Endothelial cell of umbilical vein (primary cell): ENCODE measurements around the gene FOXP1. TPM values are rescaled to one million over a fixed set of nuclear protein-coding genes. Genes with fewer than 3 reads are reported as not detected.

ENCODE experiments used
- BruUV-seq: library from RNA; stranded (reverse); fragments of 400-500 nt; replicated peaks from 2 replicates; lab custom pipeline; 2021; lab: Mats Ljungman, UMichigan
- CTCF ChIA-PET: fragments of 300-600, 350-600 bp; sonication (Branson Sonifier 250); formaldehyde crosslinking; loops from one replicate; lab custom pipeline; 2021; ENCODE audit warnings: antibody characterized with exemption, inconsistent platforms; lab: Charles Lee
- POLR2A ChIA-PET: fragments of 300-600, 350-600 bp; sonication (Branson Sonifier 250); formaldehyde crosslinking; loops from one replicate; lab custom pipeline; 2021; ENCODE audit warnings: antibody characterized with exemption, inconsistent platforms; lab: Charles Lee
- DNase-seq: peaks from one replicate; pipeline ENCODE4 v3.0.0-alpha.2; 2011; ENCODE audit warnings: low read depth, low spot score
- FAIRE-seq: peaks from 2 replicates; lab custom pipeline; 2011; peaks lifted over from hg19 to GRCh38; lab: Jason Lieb, UNC
- H2AFZ ChIP-seq: 2 replicates; pipeline ENCODE4 v1.6.0; 2012; ENCODE audit warnings: low read depth, low read length, control low read depth, inconsistent platforms
- H3K27ac ChIP-seq: 2 replicates; pipeline ENCODE4 v1.5.1; 2011; ENCODE audit warnings: low read depth, mild to moderate bottlenecking, control low read depth, low read length, moderate library complexity; ENCODE audit not compliant: insufficient read depth
- H3K27me3 ChIP-seq, 2 experiments: 2 replicates each; pipeline versions ENCODE4 v1.6.0 to v1.6.1; 2011; ENCODE audit warnings: low read length in 2 of 2, mixed read lengths in 1 of 2; ENCODE audit not compliant: control insufficient read depth in 2 of 2, insufficient read depth in 2 of 2
- H3K36me3 ChIP-seq, 2 experiments: 2 replicates in 1 of 2; 3 replicates in 1 of 2; pipeline ENCODE4 v1.5.1; 2011; ENCODE audit warnings: low read length in 2 of 2, mild to moderate bottlenecking in 1 of 2, moderate library complexity in 1 of 2; ENCODE audit not compliant: control insufficient read depth in 2 of 2, insufficient read depth in 2 of 2; ENCODE audit errors: extremely low read depth in 1 of 2
- H3K4me1 ChIP-seq: 3 replicates; pipeline ENCODE4 v1.5.1; 2011; ENCODE audit warnings: mild to moderate bottlenecking, low read length; ENCODE audit not compliant: control insufficient read depth, insufficient read depth; ENCODE audit errors: extremely low read depth
- H3K4me2 ChIP-seq: 2 replicates; pipeline ENCODE4 v1.6.1; 2011; ENCODE audit warnings: low read length, control low read depth, mixed read lengths; ENCODE audit not compliant: insufficient read depth
- H3K4me3 ChIP-seq, 3 experiments: fragments of 200-600 bp in 1 of 3; sonication (generic), shearing (Covaris generic) in 1 of 3; replicated peaks in 1 of 3; 2 replicates each; pipeline ENCODE4 v1.5.1; 2011 to 2016; ENCODE audit warnings: control low read depth in 3 of 3, low read length in 3 of 3, mild to moderate bottlenecking in 2 of 3, inconsistent platforms in 1 of 3, low read depth in 1 of 3, moderate library complexity in 1 of 3; ENCODE audit not compliant: insufficient read depth in 1 of 3
- H3K79me2 ChIP-seq: 2 replicates; pipeline ENCODE4 v1.6.0; 2012; ENCODE audit warnings: low read length, inconsistent platforms; ENCODE audit not compliant: control insufficient read depth, insufficient read depth
- H3K9ac ChIP-seq: replicated peaks from 2 replicates; pipeline ENCODE3; 2011; ENCODE audit warnings: low read length, control low read depth; ENCODE audit not compliant: insufficient read depth; ENCODE audit errors: extremely low read depth
- H3K9me1 ChIP-seq: replicated peaks from 3 replicates; pipeline ENCODE4 v1.6.0; 2011; ENCODE audit warnings: mild to moderate bottlenecking, low read length; ENCODE audit not compliant: control insufficient read depth, insufficient read depth; ENCODE audit errors: extremely low read depth
- H3K9me3 ChIP-seq: replicated peaks from 2 replicates; pipeline ENCODE4 v1.5.1; 2012; ENCODE audit warnings: low read length, inconsistent platforms; ENCODE audit not compliant: control insufficient read depth, insufficient read depth
- H4K20me1 ChIP-seq: replicated peaks from 2 replicates; pipeline ENCODE3; 2011; ENCODE audit warnings: mild to moderate bottlenecking, low read length; ENCODE audit not compliant: control insufficient read depth, insufficient read depth; ENCODE audit errors: extremely low read depth
- EZH2 ChIP-seq: IDR thresholded peaks from 2 replicates; pipeline ENCODE4 v1.6.1; 2012; ENCODE audit warnings: borderline replicate concordance, low read depth, mild to moderate bottlenecking, moderate library complexity, low read length, inconsistent platforms; ENCODE audit not compliant: severe bottlenecking
- FOS ChIP-seq: IDR thresholded peaks from 2 replicates; pipeline ENCODE4 v1.6.1; 2011; ENCODE audit warnings: mild to moderate bottlenecking, low read length, moderate library complexity, borderline replicate concordance; ENCODE audit not compliant: insufficient read depth
- GATA2 ChIP-seq: IDR thresholded peaks from 2 replicates; pipeline ENCODE4 v1.7.0; 2011; ENCODE audit warnings: low read depth, mild to moderate bottlenecking, moderate library complexity, mixed read lengths, low read length; ENCODE audit not compliant: insufficient read length, insufficient read depth
- JUN ChIP-seq: IDR thresholded peaks from 2 replicates; pipeline ENCODE4 v1.6.1; 2011; ENCODE audit warnings: borderline replicate concordance, low read depth; ENCODE audit not compliant: insufficient read length, insufficient read depth
- MYC ChIP-seq: IDR thresholded peaks from one replicate; pipeline ENCODE4 v1.6.1; 2011; ENCODE audit warnings: mild to moderate bottlenecking, low read depth, low read length
- POLR2A ChIP-seq: IDR thresholded peaks from 2 replicates; pipeline ENCODE4 v1.6.1; 2012; ENCODE audit warnings: low read depth, mild to moderate bottlenecking, control low read depth, low read length
- POLR2AphosphoS5 ChIP-seq: IDR thresholded peaks from 2 replicates; pipeline ENCODE4 v1.6.1; 2012; ENCODE audit warnings: low read depth, mild to moderate bottlenecking, control low read depth, low read length, moderate library complexity; ENCODE audit not compliant: insufficient read depth
- dilution Hi-C: fragments of 300-500 bp; cut with MboI; formaldehyde crosslinking; loops from one replicate; pipeline ENCODE4 v1.15.0; 2019; ENCODE audit warnings: low sequenced_read_pairs; ENCODE audit not compliant: extremely low pct_ligation_motif_present
- intact Hi-C: fragments of 100-400 bp; cut with micrococcal nuclease; formaldehyde crosslinking; loops from one replicate; pipeline ENCODE4 v1.10.0; 2022
- polyA plus RNA-seq, 4 experiments: library from polyadenylated mRNA; depleted of rRNA in 3 of 4; stranded (reverse) in 3 of 4; unstranded in 1 of 4; fragments of >200 nt; gene quantifications; 2 replicates each; pipeline versions ENCODE4 v1.2.1 to v1.2.3, GENCODE V29; 2011 to 2012; ENCODE audit warnings: missing spikeins in 1 of 4
- total RNA-seq: library from RNA; stranded (reverse); gene quantifications from 2 replicates; pipeline ENCODE4 v1.2.3, GENCODE V29; 2021
- TF ChIP-seq, protein P1 (sequence below), 2 donors: IDR thresholded peaks; 1 replicate in 1 of 2; 2 replicates in 1 of 2; pipeline ENCODE4 v1.5.1; 2011; ENCODE audit warnings: low read length in 2 of 2, mild to moderate bottlenecking in 2 of 2, moderate library complexity in 2 of 2, control low read depth in 1 of 2, inconsistent platforms in 1 of 2, low read depth in 1 of 2; ENCODE audit not compliant: insufficient read depth in 1 of 2; ENCODE audit errors: extremely low read depth in 1 of 2
- TF ChIP-seq, protein P2 (sequence below): IDR thresholded peaks from 2 replicates; pipeline ENCODE4 v1.6.1; 2011; ENCODE audit not compliant: insufficient read depth, insufficient read length

The FOXP1 gene
- total and polyA plus RNA-seq, 2 donors (not counting 3 experiments of a cell fraction or from before 2014, with no cell fraction given) = 41.0 to 107 TPM

DNA sequence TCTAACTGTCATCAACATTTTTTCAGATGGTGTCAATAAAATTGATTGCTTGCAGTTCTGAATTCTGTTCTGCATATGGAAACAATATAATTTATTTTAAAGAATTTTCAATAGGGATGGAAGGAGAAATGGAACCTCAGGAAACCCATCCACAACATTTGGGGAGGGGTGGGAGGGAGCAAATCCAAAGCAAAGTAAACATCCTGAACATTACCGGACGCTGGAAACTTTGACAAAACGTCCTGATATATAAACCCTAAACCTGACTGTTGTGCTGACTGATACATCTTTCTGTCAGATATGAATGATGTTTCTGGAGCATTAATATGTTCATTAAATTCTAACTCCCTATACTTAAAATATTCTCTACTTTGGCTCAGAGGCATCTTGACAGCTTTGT lies 479.0 kb downstream of the FOXP1 start:
- Histone ChIP-seq H3K9me3 (no peaks in the 10 kb centered on the region), H3K4me2 (no peak overlapping the region), H3K27ac (peak overlapping the region; percentile 92), H4K20me1 (no peaks in the 10 kb centered on the region), H3K9ac (no peak overlapping the region), H3K36me3 (no peaks in the 10 kb centered on the region), H3K9me1 (no peaks in the 10 kb centered on the region), H3K4me1 (peaks cover 75% of the 10 kb centered on the region), H3K4me3 (no peak overlapping the region), H2AFZ (no peak overlapping the region), H3K79me2 (peaks cover 9% of the 10 kb centered on the region), H3K27me3 (no peaks in the 10 kb centered on the region)
- POLR2A ChIA-PET = no interaction called here
- CTCF ChIA-PET = interaction anchor here (1.6 kb wide), 1 partner anchor 14 kb away, joined by 5 read pairs; no protein-coding TSS in a partner anchor
- no peak for TF ChIP-seq JUN
- TF ChIP-seq GATA2 = no peak
- no peak for TF ChIP-seq FOS
- no peak for TF ChIP-seq POLR2A
- no peak for TF ChIP-seq MYC
- TF ChIP-seq, protein P1, sequence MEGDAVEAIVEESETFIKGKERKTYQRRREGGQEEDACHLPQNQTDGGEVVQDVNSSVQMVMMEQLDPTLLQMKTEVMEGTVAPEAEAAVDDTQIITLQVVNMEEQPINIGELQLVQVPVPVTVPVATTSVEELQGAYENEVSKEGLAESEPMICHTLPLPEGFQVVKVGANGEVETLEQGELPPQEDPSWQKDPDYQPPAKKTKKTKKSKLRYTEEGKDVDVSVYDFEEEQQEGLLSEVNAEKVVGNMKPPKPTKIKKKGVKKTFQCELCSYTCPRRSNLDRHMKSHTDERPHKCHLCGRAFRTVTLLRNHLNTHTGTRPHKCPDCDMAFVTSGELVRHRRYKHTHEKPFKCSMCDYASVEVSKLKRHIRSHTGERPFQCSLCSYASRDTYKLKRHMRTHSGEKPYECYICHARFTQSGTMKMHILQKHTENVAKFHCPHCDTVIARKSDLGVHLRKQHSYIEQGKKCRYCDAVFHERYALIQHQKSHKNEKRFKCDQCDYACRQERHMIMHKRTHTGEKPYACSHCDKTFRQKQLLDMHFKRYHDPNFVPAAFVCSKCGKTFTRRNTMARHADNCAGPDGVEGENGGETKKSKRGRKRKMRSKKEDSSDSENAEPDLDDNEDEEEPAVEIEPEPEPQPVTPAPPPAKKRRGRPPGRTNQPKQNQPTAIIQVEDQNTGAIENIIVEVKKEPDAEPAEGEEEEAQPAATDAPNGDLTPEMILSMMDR (IDR thresholded peaks at IDR 0.05; ENCODE audit: extremely low read depth in 1 of 2, insufficient read depth in 1 of 2, low read depth in 1 of 2, low read length in 2 of 2) = no peak
- TF ChIP-seq EZH2 = no peak
- TF ChIP-seq POLR2AphosphoS5 = no peak
- TF ChIP-seq, protein P2, sequence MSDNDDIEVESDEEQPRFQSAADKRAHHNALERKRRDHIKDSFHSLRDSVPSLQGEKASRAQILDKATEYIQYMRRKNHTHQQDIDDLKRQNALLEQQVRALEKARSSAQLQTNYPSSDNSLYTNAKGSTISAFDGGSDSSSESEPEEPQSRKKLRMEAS = no peak
- intact Hi-C loops (loop anchor here (1.0 to 10.0 kb wide), 4 partner anchors 200 to 478 kb away; no protein-coding TSS in a partner anchor), dilution Hi-C loops (no loop called here)
- no TSS peak for BruUV-seq
- DNase-seq = peak; percentile 18
- FAIRE-seq = no peak
